ENCODE results near the gene DIO3. TPM values are rescaled to one million over a fixed set of nuclear protein-coding genes. Genes with fewer than 3 reads are reported as not detected.

Gene DIO3
- polyA plus RNA-seq, 1 experiment = not detected

DNA sequence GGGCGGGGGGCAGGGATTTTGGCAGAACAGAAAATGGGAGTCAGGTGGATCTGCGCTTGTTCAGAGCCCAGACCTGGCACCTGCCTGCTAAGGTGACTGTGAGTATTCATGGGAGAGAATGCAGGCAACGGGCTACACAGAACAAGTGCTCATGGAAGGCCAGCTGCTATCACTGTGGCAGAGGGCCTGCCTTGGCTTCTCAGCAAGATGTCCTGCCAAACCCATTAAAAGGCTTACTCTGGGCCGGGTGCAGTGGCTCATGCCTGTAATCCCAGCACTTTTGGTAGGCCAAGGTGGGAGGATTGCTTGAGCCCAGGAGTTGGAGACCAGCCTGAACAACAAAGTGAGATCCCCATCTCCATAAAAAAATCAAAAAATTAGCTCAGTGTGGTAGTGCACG, 21.0 kb downstream of the DIO3 start:
- H3K27ac ChIP-seq (ENCODE audit: low read depth, low read length) = no peak overlapping the region
- ChIA-PET POLR2A (no interaction called here), CTCF (interaction anchor here (0.5 kb wide), 1 partner anchor 45 kb away, joined by 3 read pairs; no protein-coding TSS in a partner anchor)
- TF ChIP-seq CTCF (IDR thresholded peaks at IDR 0.05; ENCODE audit: low read depth, low read length) = no peak
- no peak overlapping the region for H3K4me3 ChIP-seq (ENCODE audit: low read depth, low read length)
- no peak for DNase-seq (ENCODE audit: low read depth, low spot score)
- H3K9me3 ChIP-seq (ENCODE audit: control insufficient read depth, insufficient read depth, low read length) = peaks cover 9% of the 10 kb centered on the region; the same call in 1 of the 2 replicates
- peaks cover 4% of the 10 kb centered on the region for H3K27me3 ChIP-seq (ENCODE audit: control insufficient read depth, insufficient read depth, low read length)

- no peak for TF ChIP-seq CTCF (IDR thresholded peaks at IDR 0.05; ENCODE audit: low read depth, low read length)
- DNase-seq (ENCODE audit: low read depth, low spot score) = no peak
- Histone ChIP-seq H3K27me3 (ENCODE audit: control insufficient read depth, insufficient read depth, low read length) (peaks cover 4% of the 10 kb centered on the region), H3K9me3 (ENCODE audit: control insufficient read depth, insufficient read depth, low read length) (peaks cover 9% of the 10 kb centered on the region; the same call in 1 of the 2 replicates), H3K27ac (ENCODE audit: low read depth, low read length) (no peak overlapping the region), H3K4me3 (ENCODE audit: low read depth, low read length) (no peak overlapping the region)
- POLR2A ChIA-PET = no interaction called here
- CTCF ChIA-PET = no interaction called here
Measured at GRCh38 chr14:101583006-101583714, 21.9 kb downstream of the DIO3 start.

- TF ChIP-seq CTCF (IDR thresholded peaks at IDR 0.05; ENCODE audit: low read depth, low read length) = no peak
- Histone ChIP-seq H3K4me3 (ENCODE audit: low read depth, low read length) (no peak overlapping the region), H3K9me3 (ENCODE audit: control insufficient read depth, insufficient read depth, low read length) (peaks cover 9% of the 10 kb centered on the region; the same call in 1 of the 2 replicates), H3K27ac (ENCODE audit: low read depth, low read length) (no peak overlapping the region), H3K27me3 (ENCODE audit: control insufficient read depth, insufficient read depth, low read length) (peaks cover 4% of the 10 kb centered on the region)
- ChIA-PET POLR2A (no interaction called here), CTCF (no interaction called here)
- DNase-seq (ENCODE audit: low read depth, low spot score) = no peak
Measured at GRCh38 chr14:101583715-101584054, 22.4 kb downstream of the DIO3 start.

DNA sequence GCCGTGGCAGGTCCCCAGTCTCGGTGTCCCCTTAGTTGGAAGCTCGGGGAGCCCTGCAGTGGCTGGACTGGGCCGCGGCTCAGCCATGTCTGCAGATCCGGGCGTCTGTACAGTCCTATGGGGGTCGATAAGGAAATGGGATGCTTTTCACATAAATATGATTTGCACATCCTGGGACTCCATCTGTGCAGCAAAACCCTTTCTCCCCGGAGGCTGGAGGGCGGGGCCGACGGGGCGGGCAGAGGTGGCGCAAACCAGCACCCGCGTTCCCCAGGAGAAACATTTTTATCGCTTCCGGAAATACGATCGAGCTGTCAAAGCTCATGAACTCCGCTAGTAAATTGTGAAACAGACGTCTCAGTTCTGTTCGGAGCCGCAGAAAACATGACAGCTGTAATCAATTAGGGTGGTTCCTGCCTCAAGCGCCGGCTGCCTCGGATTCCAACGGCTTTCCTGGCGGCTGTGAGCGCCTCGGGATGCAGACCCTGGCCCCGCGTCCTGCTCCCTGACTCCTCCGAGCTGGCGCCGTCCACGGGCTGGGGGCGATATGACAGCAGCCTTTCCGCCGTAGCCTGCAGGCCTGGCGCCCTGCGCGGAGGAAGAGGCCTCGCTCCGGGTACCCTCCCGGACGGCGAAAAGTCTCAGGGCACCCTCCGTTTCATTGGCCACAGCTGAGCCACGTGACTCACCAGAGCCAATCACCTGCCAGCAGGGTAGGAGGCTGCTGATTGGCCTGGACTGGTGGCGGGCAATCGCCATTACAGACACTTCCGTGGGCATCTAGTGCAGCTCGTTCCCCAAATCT, 23.0 kb downstream of the DIO3 start:
- no peak for TF ChIP-seq CTCF (IDR thresholded peaks at IDR 0.05; ENCODE audit: low read depth, low read length)
- Histone ChIP-seq H3K4me3 (ENCODE audit: low read depth, low read length) (no peak overlapping the region), H3K27me3 (ENCODE audit: control insufficient read depth, insufficient read depth, low read length) (peaks cover 8% of the 10 kb centered on the region), H3K27ac (ENCODE audit: low read depth, low read length) (no peak overlapping the region), H3K9me3 (ENCODE audit: control insufficient read depth, insufficient read depth, low read length) (peaks cover 9% of the 10 kb centered on the region; the same call in 1 of the 2 replicates)
- ChIA-PET POLR2A (no interaction called here), CTCF (no interaction called here)
- DNase-seq (ENCODE audit: low read depth, low spot score) = no peak

DNA sequence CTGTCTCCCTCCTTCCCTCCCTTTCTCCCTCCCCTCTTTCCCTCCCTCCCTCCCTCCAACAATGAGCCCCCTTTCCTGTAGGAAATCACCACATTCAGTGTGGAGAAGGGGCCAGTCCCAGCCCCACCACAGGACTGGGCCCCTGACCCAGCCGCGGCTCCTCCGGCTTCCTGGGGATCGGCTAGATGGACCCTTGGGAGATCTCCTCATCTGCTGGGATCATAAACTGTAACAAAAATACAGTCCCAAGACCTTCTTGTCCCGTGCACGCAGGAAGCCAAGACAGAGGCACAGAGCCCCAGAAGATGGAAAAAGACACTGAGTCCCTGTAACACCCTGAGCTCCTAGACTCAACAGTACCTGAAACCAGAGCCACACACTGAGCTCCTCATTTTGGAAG, 23.9 kb downstream of the DIO3 start:
- POLR2A ChIA-PET = no interaction called here

More for the DNA sequence above, 23.9 kb downstream of the DIO3 start:
- CTCF ChIA-PET = no interaction called here
- no peak for TF ChIP-seq CTCF (IDR thresholded peaks at IDR 0.05; ENCODE audit: low read depth, low read length)
- no peak for DNase-seq (ENCODE audit: low read depth, low spot score)
- peaks cover 8% of the 10 kb centered on the region for H3K27me3 ChIP-seq (ENCODE audit: control insufficient read depth, insufficient read depth, low read length)
- H3K27ac ChIP-seq (ENCODE audit: low read depth, low read length) = no peak overlapping the region
- H3K9me3 ChIP-seq (ENCODE audit: control insufficient read depth, insufficient read depth, low read length) = peaks cover 9% of the 10 kb centered on the region; the same call in 1 of the 2 replicates
- H3K4me3 ChIP-seq (ENCODE audit: low read depth, low read length) = no peak overlapping the region

All from AG04450 (cell line).